ENCODE results near the gene MRPS11. TPM values are rescaled to one million over a fixed set of nuclear protein-coding genes. Genes with fewer than 3 reads are reported as not detected.
A peak's percentile ranks its signal among the peaks of the same experiment; 100 is the strongest.

Gene MRPS11
- total RNA-seq, 1 donor from 2014 or later = 47.0 TPM

GRCh38 chr15:88454867-88455810 is 12.4 kb upstream of the MRPS11 start:
- peaks cover 2% of the 10 kb centered on the region for H3K4me1 Mint-ChIP-seq
- intact Hi-C loops (cut with micrococcal nuclease) = loop anchor here (10.0 kb wide), 1 partner anchor 210 kb away; no protein-coding TSS in a partner anchor
- H3K36me3 Mint-ChIP-seq (ENCODE audit: low read depth) = peaks cover 31% of the 10 kb centered on the region
- H3K9me3 Mint-ChIP-seq = no peaks in the 10 kb centered on the region
- DNase-seq = no peak
- POLR2A ChIA-PET = interaction anchor here (2.4 kb wide), 1 partner anchor 12 kb away, joined by 11 read pairs; the partner anchor contains the start of genes MRPL46 and MRPS11
- no peak for TF ChIP-seq CTCF (IDR thresholded peaks at IDR 0.05)
- H3K4me3 Mint-ChIP-seq = no peak overlapping the region
- peak; percentile 83 for ATAC-seq (ENCODE audit: low read depth)
- peaks cover 2% of the 10 kb centered on the region for H3K27me3 Mint-ChIP-seq
- no peak overlapping the region for H3K27ac Mint-ChIP-seq
- CTCF ChIA-PET = interaction anchor here (0.9 to 1.2 kb wide), 2 partner anchors 10 to 12 kb away, joined by 3 to 4 read pairs; partner anchors contain the start of genes MRPL46 and MRPS11

- ChIA-PET CTCF (no interaction called here), POLR2A (interaction anchor here (0.6 to 2.4 kb wide), 2 partner anchors 11 to 291 kb away, joined by 8 to 11 read pairs; partner anchors contain the start of genes MRPL46 and MRPS11)
- peaks cover 44% of the 10 kb centered on the region for H3K36me3 Mint-ChIP-seq (ENCODE audit: low read depth)
- H3K27me3 Mint-ChIP-seq = no peaks in the 10 kb centered on the region
- H3K4me3 Mint-ChIP-seq = no peak overlapping the region
- peaks cover 2% of the 10 kb centered on the region for H3K4me1 Mint-ChIP-seq
- no peak overlapping the region for H3K27ac Mint-ChIP-seq
- ATAC-seq (ENCODE audit: low read depth) (no peak), DNase-seq (no peak)
- TF ChIP-seq CTCF (IDR thresholded peaks at IDR 0.05) = no peak
- no peaks in the 10 kb centered on the region for H3K9me3 Mint-ChIP-seq
- intact Hi-C loops (cut with micrococcal nuclease) = loop anchor here (10.0 kb wide), 1 partner anchor 212 kb away; no protein-coding TSS in a partner anchor
Measured at GRCh38 chr15:88456733-88457132, 10.8 kb upstream of the MRPS11 start.

GRCh38 chr15:88463870-88464532 is 3.5 kb upstream of the MRPS11 start:
- no peaks in the 10 kb centered on the region for H3K9me3 Mint-ChIP-seq
- DNase-seq (no peak), ATAC-seq (ENCODE audit: low read depth) (no peak)
- no peak for TF ChIP-seq CTCF (IDR thresholded peaks at IDR 0.05)
- peaks cover 69% of the 10 kb centered on the region for H3K36me3 Mint-ChIP-seq (ENCODE audit: low read depth)
- H3K4me1 Mint-ChIP-seq = peaks cover 30% of the 10 kb centered on the region
- no peak overlapping the region for H3K27ac Mint-ChIP-seq
- CTCF ChIA-PET = interaction anchor here (1.6 kb wide), 1 partner anchor 14 kb away, joined by 3 read pairs; no protein-coding TSS in a partner anchor
- H3K4me3 Mint-ChIP-seq = no peak overlapping the region
- POLR2A ChIA-PET = no interaction called here
- intact Hi-C loops (cut with micrococcal nuclease) = no loop called here
- no peaks in the 10 kb centered on the region for H3K27me3 Mint-ChIP-seq

GRCh38 chr15:88465633-88466224 is 1.8 kb upstream of the MRPS11 start:
- H3K4me3 Mint-ChIP-seq = peak overlapping the region; percentile 96
- no peak for ATAC-seq (ENCODE audit: low read depth)
- H3K9me3 Mint-ChIP-seq = no peaks in the 10 kb centered on the region
- POLR2A ChIA-PET = no interaction called here
- H3K4me1 Mint-ChIP-seq = peaks cover 30% of the 10 kb centered on the region
- no peak overlapping the region for H3K27ac Mint-ChIP-seq
- CTCF ChIA-PET = no interaction called here
- peaks cover 51% of the 10 kb centered on the region for H3K36me3 Mint-ChIP-seq (ENCODE audit: low read depth)
- no peak for TF ChIP-seq CTCF (IDR thresholded peaks at IDR 0.05)
- intact Hi-C loops (cut with micrococcal nuclease) = loop anchor here (2.0 to 5.0 kb wide), 4 partner anchors 155 to 777 kb away; partner anchors contain the start of genes ABHD2, AEN, FANCI and HAPLN3
- no peak for DNase-seq
- H3K27me3 Mint-ChIP-seq = no peaks in the 10 kb centered on the region
